GM18499 (cell line): ENCODE results near the gene CNTN4.

Source experiments
- ATAC-seq: cut with Tn5 transposase; IDR thresholded peaks from one replicate; pipeline ENCODE4 v1.9.1; 2021; ENCODE audit warnings: moderate number of reproducible peaks; ENCODE audit not compliant: insufficient read depth, unreplicated experiment

CNTN4 gene

GRCh38 chr3:2837239-2837638, 738.6 kb downstream of the CNTN4 start:
- no peak for ATAC-seq

- ATAC-seq, result no peak
These were observed 739.2 kb downstream of the CNTN4 start for GRCh38 chr3:2837910-2838309.

- ATAC-seq, result no peak
These were observed 740.0 kb downstream of the CNTN4 start for GRCh38 chr3:2838546-2839157.

GRCh38 chr3:2839876-2840275, 741.2 kb downstream of the CNTN4 start:
- no peak for ATAC-seq

- ATAC-seq, result no peak
These were observed 748.6 kb downstream of the CNTN4 start for GRCh38 chr3:2847062-2847841.

- ATAC-seq, result no peak
These were observed 750.4 kb downstream of the CNTN4 start for GRCh38 chr3:2849092-2849491.

GRCh38 chr3:2850701-2851100, 752.0 kb downstream of the CNTN4 start:
- no peak for ATAC-seq

- ATAC-seq, result no peak
These were observed 752.7 kb downstream of the CNTN4 start for GRCh38 chr3:2851361-2851760.

- ATAC-seq, result no peak
These were observed 753.2 kb downstream of the CNTN4 start for GRCh38 chr3:2851835-2852234.

- no peak for ATAC-seq
These were observed 755.0 kb downstream of the CNTN4 start for GRCh38 chr3:2853651-2854050.

- ATAC-seq, result no peak
These were observed 757.8 kb downstream of the CNTN4 start for GRCh38 chr3:2856138-2857133.

GRCh38 chr3:2860626-2861025, 762.0 kb downstream of the CNTN4 start:
- no peak for ATAC-seq

GRCh38 chr3:2861120-2861519, 762.5 kb downstream of the CNTN4 start:
- ATAC-seq, result no peak

GRCh38 chr3:2861920-2862319, 763.3 kb downstream of the CNTN4 start:
- ATAC-seq, result no peak

GRCh38 chr3:2862366-2862765, 763.7 kb downstream of the CNTN4 start:
- no peak for ATAC-seq

- no peak for ATAC-seq
These were observed 764.5 kb downstream of the CNTN4 start for GRCh38 chr3:2863127-2863526.

- ATAC-seq, result no peak
These were observed 771.2 kb downstream of the CNTN4 start for GRCh38 chr3:2869905-2870304.

GRCh38 chr3:2870724-2871333, 772.2 kb downstream of the CNTN4 start:
- ATAC-seq, result no peak

GRCh38 chr3:2872884-2873283, 774.2 kb downstream of the CNTN4 start:
- ATAC-seq, result no peak

- ATAC-seq, result no peak
These were observed 775.3 kb downstream of the CNTN4 start for GRCh38 chr3:2873986-2874385.
